GM23338 (cell line): Measurements from ENCODE around the gene C1QTNF5. TPM values are rescaled to one million over a fixed set of nuclear protein-coding genes. Genes with fewer than 3 reads are reported as not detected.

ENCODE experiments used
- ATAC-seq: fragments of 200-7000 bp; cut with Tn5 transposase; 3 replicates; pipeline ENCODE4 v1.9.1; 2020
- DNase-seq: peaks from one replicate; pipeline ENCODE4 v3.0.0-alpha.2; 2015; ENCODE audit warnings: low spot score
- H2AFZ ChIP-seq: fragments of 200-600 bp; sonication (generic); 2 replicates; pipeline ENCODE4 v1.8.0; 2016; ENCODE audit warnings: antibody characterized with exemption, mild to moderate bottlenecking, moderate library complexity
- H3F3A ChIP-seq: fragments of 200-600 bp; sonication (generic); replicated peaks from 2 replicates; pipeline ENCODE4 v1.8.0; 2017; ENCODE audit warnings: antibody characterized with exemption, mixed run types, low read depth
- H3K27ac ChIP-seq: fragments of 200-600 bp; sonication (generic); 2 replicates; pipeline ENCODE4 v1.6.1; 2016; ENCODE audit warnings: low read depth
- H3K27me3 ChIP-seq: fragments of 200-600 bp; sonication (generic); 2 replicates; pipeline ENCODE4 v1.8.0; 2016; ENCODE audit warnings: mild to moderate bottlenecking, mixed run types, moderate library complexity; ENCODE audit not compliant: insufficient read depth
- H3K36me3 ChIP-seq: fragments of 200-600 bp; sonication (generic); 2 replicates; pipeline ENCODE4 v1.8.0; 2016; ENCODE audit warnings: mild to moderate bottlenecking; ENCODE audit not compliant: insufficient read depth
- H3K4me1 ChIP-seq: fragments of 200-600 bp; sonication (generic); 2 replicates; pipeline ENCODE4 v1.8.0; 2016; ENCODE audit warnings: mild to moderate bottlenecking, moderate library complexity; ENCODE audit not compliant: insufficient read depth
- H3K4me2 ChIP-seq: fragments of 200-600 bp; sonication (generic); 2 replicates; pipeline ENCODE4 v1.7.1; 2017; ENCODE audit warnings: mixed run types
- H3K4me3 ChIP-seq: fragments of 200-600 bp; sonication (generic); 2 replicates; pipeline ENCODE4 v1.6.1; 2016; ENCODE audit warnings: mixed run types
- H3K79me2 ChIP-seq: fragments of 200-600 bp; sonication (generic); replicated peaks from 2 replicates; pipeline ENCODE4 v1.8.0; 2017; ENCODE audit warnings: mild to moderate bottlenecking; ENCODE audit not compliant: insufficient read depth
- H3K9me2 ChIP-seq: fragments of 200-600 bp; sonication (generic); 2 replicates; pipeline ENCODE4 v1.8.0; 2017; ENCODE audit not compliant: insufficient read depth
- H4K20me1 ChIP-seq: fragments of 200-600 bp; sonication (generic); replicated peaks from 2 replicates; pipeline ENCODE4 v1.8.0; 2017; ENCODE audit warnings: mild to moderate bottlenecking; ENCODE audit not compliant: insufficient read depth
- H3K27ac Mint-ChIP-seq: 2 replicates; pipeline ENCODE4 v1.8.0; 2020; ENCODE audit warnings: inconsistent platforms, mild to moderate bottlenecking, moderate library complexity, mixed read lengths
- H3K27me3 Mint-ChIP-seq: 3 replicates; pipeline ENCODE4 v1.8.0; 2022; ENCODE audit warnings: low read depth, mild to moderate bottlenecking, moderate library complexity, mixed read lengths, inconsistent platforms; ENCODE audit not compliant: insufficient read depth, poor library complexity
- H3K36me3 Mint-ChIP-seq: 3 replicates; pipeline ENCODE4 v1.8.0; 2021; ENCODE audit warnings: low read depth, mild to moderate bottlenecking, inconsistent platforms, moderate library complexity, mixed read lengths
- H3K4me1 Mint-ChIP-seq: 3 replicates; pipeline ENCODE4 v1.8.0; 2020; ENCODE audit warnings: mild to moderate bottlenecking, inconsistent platforms, mixed read lengths
- H3K4me3 Mint-ChIP-seq: 3 replicates; pipeline ENCODE4 v1.8.0; 2021; ENCODE audit warnings: moderate library complexity, mild to moderate bottlenecking, inconsistent platforms, mixed read lengths
- H3K9me3 Mint-ChIP-seq: 3 replicates; pipeline ENCODE4 v1.8.0; 2020; ENCODE audit warnings: moderate library complexity, mild to moderate bottlenecking, inconsistent platforms, mixed read lengths
- CREB1 ChIP-seq: fragments of 250-450 bp; sonication (Bioruptor Pico); IDR thresholded peaks from 2 replicates; pipeline ENCODE4 v1.5.0; 2020; ENCODE audit warnings: low read depth, mild to moderate bottlenecking, moderate library complexity
- EZH2 ChIP-seq: fragments of 200-600 bp; sonication (generic); IDR thresholded peaks from one replicate; pipeline ENCODE4 v1.8.0; 2017; ENCODE audit warnings: antibody characterized with exemption, mild to moderate bottlenecking, low read depth; ENCODE audit not compliant: unreplicated experiment
- EZH2phosphoT487 ChIP-seq: fragments of 200-600 bp; sonication (generic); IDR thresholded peaks from one replicate; pipeline ENCODE4 v1.8.1; 2018; ENCODE audit warnings: antibody characterized with exemption; ENCODE audit not compliant: unreplicated experiment
- JUNB ChIP-seq: IDR thresholded peaks from one replicate; pipeline ENCODE4 v1.6.1; 2016; ENCODE audit warnings: antibody characterized with exemption; ENCODE audit not compliant: unreplicated experiment
- NANOG ChIP-seq: IDR thresholded peaks from 2 replicates; pipeline ENCODE4 v1.6.1; 2016; ENCODE audit warnings: antibody characterized with exemption, borderline replicate concordance
- POLR2AphosphoS5 ChIP-seq: IDR thresholded peaks from 2 replicates; pipeline ENCODE4 v1.6.1; 2016; ENCODE audit warnings: antibody characterized with exemption, low read depth
- ZNF114 ChIP-seq: fragments of 250-450 bp; sonication (Bioruptor Pico); IDR thresholded peaks from 2 replicates; pipeline ENCODE4 v1.5.0; 2020; ENCODE audit warnings: mild to moderate bottlenecking, moderate library complexity
- ZNF331 ChIP-seq: fragments of 250-450 bp; sonication (Bioruptor Pico); IDR thresholded peaks from 2 replicates; pipeline ENCODE4 v1.5.0; 2020; ENCODE audit warnings: low read depth, mild to moderate bottlenecking, moderate library complexity
- polyA plus RNA-seq: library from polyadenylated mRNA; unstranded; fragments of >200 nt; fragmentation: Nextera tagmentation; extraction: Ambion mirVana; gene quantifications from 2 replicates; pipeline ENCODE4 v1.2.1, GENCODE V29; 2016
- total RNA-seq: library from RNA; depleted of rRNA; stranded (reverse); fragments of >200 nt; shearing (Covaris generic); gene quantifications from 2 replicates; pipeline ENCODE4 v1.2.3, GENCODE V29; 2014
- TF ChIP-seq, protein P1 (sequence below): IDR thresholded peaks from one replicate; pipeline ENCODE4 v1.6.1; 2018; ENCODE audit warnings: antibody characterized with exemption; ENCODE audit not compliant: unreplicated experiment

C1QTNF5 gene
- total and polyA plus RNA-seq, 2 experiments from 2014 or later = 1.9 TPM

DNA sequence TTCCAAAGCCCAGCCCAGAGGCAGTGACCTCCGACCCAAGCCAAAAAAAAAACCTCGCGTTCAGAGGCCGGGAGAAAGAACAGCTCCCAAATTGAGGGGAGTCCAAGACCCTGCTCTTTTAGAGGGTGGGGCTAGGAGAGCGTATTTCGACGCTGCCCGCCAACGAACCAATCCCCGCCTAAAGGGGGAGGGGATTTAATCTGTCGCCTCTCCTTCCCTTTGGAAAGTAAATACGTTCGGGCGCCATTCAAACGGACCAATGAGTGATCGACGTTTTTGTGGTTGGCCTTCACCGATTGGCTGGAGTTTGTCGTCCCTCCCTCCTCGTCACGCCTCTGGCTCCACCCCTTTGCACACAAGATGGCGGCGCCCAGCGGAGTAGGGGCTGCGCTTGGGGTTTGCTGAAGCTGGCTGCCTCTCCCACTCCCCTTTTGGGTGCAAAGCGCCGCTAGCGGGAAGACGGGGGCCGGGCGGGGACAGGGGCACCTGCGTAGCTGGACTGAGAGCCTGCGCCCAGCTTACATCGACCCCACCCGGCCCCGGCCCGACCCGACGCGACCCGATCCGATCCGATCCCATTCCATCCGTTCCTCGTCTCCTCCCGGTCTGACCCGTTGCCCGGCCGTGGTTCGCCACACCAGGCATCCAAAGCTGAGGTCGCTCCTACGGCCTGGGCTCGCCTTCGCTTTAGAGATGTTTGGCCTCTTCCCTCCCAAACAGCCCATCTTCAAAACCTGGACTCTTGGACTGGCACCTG, 6.3 kb downstream of the C1QTNF5 start, which contains the start of gene RNF26:
Gene RNF26, plus strand, starts transcription at position 354 of the 757 bp plus-strand sequence. CDS start 596 bp downstream, outside the sequence.
- Histone ChIP-seq H3F3A (peaks cover 24% of the 10 kb centered on the region), H3K4me1 (peaks cover 36% of the 10 kb centered on the region; the same call in 1 of the 2 replicates), H3K36me3 (no peaks in the 10 kb centered on the region; the same call in 1 of the 2 replicates), H3K27ac (peak within 1 kb of the TSS; percentile 80), H3K4me2 (peak within 1 kb of the TSS; percentile 99), H4K20me1 (no peaks in the 10 kb centered on the region), H3K9me2 (no peaks in the 10 kb centered on the region), H3K4me3 (peak within 1 kb of the TSS; percentile 97), H2AFZ (0 out of 2 replicates have a peak within 1 kb of the TSS, but pooled peaks have one; percentile 1), H3K79me2 (peaks cover 22% of the 10 kb centered on the region), H3K27me3 (peaks cover 9% of the 10 kb centered on the region)
- peaks cover 16% of the 10 kb centered on the region; the same call in 2 of the 3 replicates for H3K36me3 Mint-ChIP-seq
- H3K4me3 Mint-ChIP-seq = peak within 1 kb of the TSS; percentile 100
- peaks cover 48% of the 10 kb centered on the region for H3K4me1 Mint-ChIP-seq
- no peaks in the 10 kb centered on the region; the same call in 2 of the 3 replicates for H3K9me3 Mint-ChIP-seq
- peak; percentile 71 for TF ChIP-seq POLR2AphosphoS5
- peak; percentile 91 for TF ChIP-seq CREB1 (CRISPR knock-in tag)
- no peak for TF ChIP-seq ZNF114 (CRISPR knock-in tag)
- H3K27ac Mint-ChIP-seq = peak within 1 kb of the TSS; percentile 99
- DNase-seq = peak; percentile 100
- H3K27me3 Mint-ChIP-seq = peaks cover 30% of the 10 kb centered on the region
- peak; percentile 71 for ATAC-seq

DNA sequence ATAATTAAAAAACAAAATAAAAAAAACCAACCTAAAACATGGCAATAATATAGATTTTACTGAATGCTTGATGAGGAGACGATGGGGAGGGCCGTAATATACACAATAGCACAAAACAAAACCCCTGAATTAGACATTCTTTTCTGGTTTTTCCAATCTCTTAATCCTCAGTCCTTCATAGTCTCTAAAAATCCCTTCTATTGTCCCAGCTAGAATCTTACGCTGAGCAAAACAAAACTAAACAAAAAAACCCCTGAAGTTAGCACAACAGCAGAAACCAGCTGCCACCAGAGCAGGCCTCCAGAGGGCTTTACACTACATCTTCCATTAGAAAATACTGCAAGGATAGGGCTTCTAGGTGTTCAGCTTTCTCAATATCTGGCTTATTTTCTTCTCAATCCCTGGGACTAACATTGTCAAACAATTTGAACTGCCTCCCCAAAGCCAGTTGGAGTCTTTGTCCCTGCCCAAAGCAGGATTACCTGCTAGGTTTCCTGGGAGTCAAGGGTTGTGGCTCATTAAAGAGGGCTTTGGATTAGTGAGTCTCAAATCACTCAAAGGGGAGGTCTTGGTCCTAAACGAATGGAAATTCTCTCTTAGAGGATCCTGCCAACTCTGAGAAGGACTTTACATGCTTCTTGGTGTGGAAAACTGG, 8.4 kb downstream of the C1QTNF5 start:
- Histone ChIP-seq H4K20me1 (no peaks in the 10 kb centered on the region), H3K4me1 (peaks cover 17% of the 10 kb centered on the region; the same call in 1 of the 2 replicates), H3F3A (peaks cover 15% of the 10 kb centered on the region; the same call in 1 of the 2 replicates), H3K36me3 (no peaks in the 10 kb centered on the region; the same call in 1 of the 2 replicates), H3K9me2 (no peaks in the 10 kb centered on the region), H3K27ac (no peak overlapping the region), H2AFZ (peak overlapping the region; percentile 59; the same call in 1 of the 2 replicates), H3K79me2 (peaks cover 22% of the 10 kb centered on the region), H3K4me3 (no peak overlapping the region), H3K27me3 (no peaks in the 10 kb centered on the region), H3K4me2 (no peak overlapping the region)
- no peak for DNase-seq
- Mint-ChIP-seq H3K4me3 (no peak overlapping the region; the same call in 2 of the 3 replicates), H3K4me1 (peaks cover 27% of the 10 kb centered on the region), H3K27ac (no peak overlapping the region), H3K36me3 (peaks cover 14% of the 10 kb centered on the region; the same call in 2 of the 3 replicates), H3K9me3 (no peaks in the 10 kb centered on the region; the same call in 2 of the 3 replicates), H3K27me3 (peaks cover 22% of the 10 kb centered on the region)
- TF ChIP-seq JUNB = no peak
- no peak for TF ChIP-seq NANOG
- no peak for TF ChIP-seq POLR2AphosphoS5
- no peak for TF ChIP-seq ZNF331 (CRISPR knock-in tag)
- TF ChIP-seq, protein P1, sequence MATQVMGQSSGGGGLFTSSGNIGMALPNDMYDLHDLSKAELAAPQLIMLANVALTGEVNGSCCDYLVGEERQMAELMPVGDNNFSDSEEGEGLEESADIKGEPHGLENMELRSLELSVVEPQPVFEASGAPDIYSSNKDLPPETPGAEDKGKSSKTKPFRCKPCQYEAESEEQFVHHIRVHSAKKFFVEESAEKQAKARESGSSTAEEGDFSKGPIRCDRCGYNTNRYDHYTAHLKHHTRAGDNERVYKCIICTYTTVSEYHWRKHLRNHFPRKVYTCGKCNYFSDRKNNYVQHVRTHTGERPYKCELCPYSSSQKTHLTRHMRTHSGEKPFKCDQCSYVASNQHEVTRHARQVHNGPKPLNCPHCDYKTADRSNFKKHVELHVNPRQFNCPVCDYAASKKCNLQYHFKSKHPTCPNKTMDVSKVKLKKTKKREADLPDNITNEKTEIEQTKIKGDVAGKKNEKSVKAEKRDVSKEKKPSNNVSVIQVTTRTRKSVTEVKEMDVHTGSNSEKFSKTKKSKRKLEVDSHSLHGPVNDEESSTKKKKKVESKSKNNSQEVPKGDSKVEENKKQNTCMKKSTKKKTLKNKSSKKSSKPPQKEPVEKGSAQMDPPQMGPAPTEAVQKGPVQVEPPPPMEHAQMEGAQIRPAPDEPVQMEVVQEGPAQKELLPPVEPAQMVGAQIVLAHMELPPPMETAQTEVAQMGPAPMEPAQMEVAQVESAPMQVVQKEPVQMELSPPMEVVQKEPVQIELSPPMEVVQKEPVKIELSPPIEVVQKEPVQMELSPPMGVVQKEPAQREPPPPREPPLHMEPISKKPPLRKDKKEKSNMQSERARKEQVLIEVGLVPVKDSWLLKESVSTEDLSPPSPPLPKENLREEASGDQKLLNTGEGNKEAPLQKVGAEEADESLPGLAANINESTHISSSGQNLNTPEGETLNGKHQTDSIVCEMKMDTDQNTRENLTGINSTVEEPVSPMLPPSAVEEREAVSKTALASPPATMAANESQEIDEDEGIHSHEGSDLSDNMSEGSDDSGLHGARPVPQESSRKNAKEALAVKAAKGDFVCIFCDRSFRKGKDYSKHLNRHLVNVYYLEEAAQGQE = no peak
- no peak for TF ChIP-seq EZH2
- TF ChIP-seq EZH2phosphoT487 = no peak
- ATAC-seq = no peak
